Sigmoid colon (tissue), 4 donors: ENCODE measurements around the gene PRIM2.
"Not testable (repeated sequence)": the region's sequence is repeated elsewhere in the genome, so short reads cannot be mapped to it uniquely, and the experiment has no call there.

Source experiments
- CTCF ChIP-seq, 4 experiments: fragments of 450-650 bp in 3 of 4; fragments of 200-600 bp in 1 of 4; IDR thresholded peaks; one replicate each; pipeline ENCODE4 v1.5.1; 2016 to 2019; ENCODE audit warnings: antibody characterized with exemption in 4 of 4, mild to moderate bottlenecking in 3 of 4, moderate library complexity in 2 of 4
- EP300 ChIP-seq, 4 donors: sonication (generic); formaldehyde crosslinking; IDR thresholded peaks; one replicate each; pipeline ENCODE4 v1.6.1; 2017; ENCODE audit warnings: antibody characterized with exemption in 4 of 4
- POLR2A ChIP-seq, 2 donors: fragments of 450-650 bp; IDR thresholded peaks; one replicate each; pipeline ENCODE4 v1.6.1; 2016; ENCODE audit warnings: antibody characterized with exemption in 2 of 2, mild to moderate bottlenecking in 2 of 2, moderate library complexity in 2 of 2
- POLR2AphosphoS5 ChIP-seq, 4 donors: sonication (generic); formaldehyde crosslinking; IDR thresholded peaks; one replicate each; pipeline ENCODE4 v1.6.1; 2017; ENCODE audit warnings: antibody characterized with exemption in 4 of 4

- TF ChIP-seq CTCF, POLR2A, EP300, POLR2AphosphoS5 (IDR thresholded peaks at IDR 0.05): not testable (repeated sequence)
Measured at GRCh38 chr6:57293472-57293871, 24.0 kb upstream of the PRIM2 start.
